ENCODE measurements around the gene LPIN1.

DNA sequence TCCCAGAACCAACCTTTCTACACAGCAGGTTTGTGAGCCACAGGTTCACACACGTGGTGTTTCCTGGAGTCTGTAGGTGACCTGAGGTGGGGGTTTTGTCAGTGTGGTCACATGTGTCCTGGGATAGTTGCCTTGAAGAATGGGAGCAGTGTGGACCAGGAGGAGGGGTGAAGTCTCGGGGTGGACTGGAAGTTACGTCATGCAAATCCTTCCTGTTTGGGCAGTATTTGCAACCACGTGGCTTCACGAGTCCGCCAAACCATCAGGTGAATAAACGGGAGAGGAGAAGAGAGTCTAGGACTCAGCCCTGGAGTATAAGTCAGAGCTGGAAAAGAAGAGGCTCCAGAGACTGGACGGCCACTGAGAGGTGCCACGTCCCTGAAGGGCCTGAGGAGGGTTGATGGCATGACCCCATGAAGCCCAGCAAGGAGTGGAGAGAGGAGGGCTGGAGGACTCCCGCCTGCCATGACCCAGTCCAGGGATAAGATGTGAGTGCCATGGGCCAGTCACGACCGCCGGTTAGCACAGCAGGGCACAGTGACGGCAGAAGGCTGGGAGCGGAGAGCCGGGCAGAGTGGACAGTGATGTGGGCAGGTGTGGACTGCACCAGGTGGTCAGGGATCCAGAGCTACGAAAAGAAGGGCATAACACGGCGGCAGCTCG is 16.5 kb downstream of the LPIN1 start:
- TF ChIP-seq, protein P1, sequence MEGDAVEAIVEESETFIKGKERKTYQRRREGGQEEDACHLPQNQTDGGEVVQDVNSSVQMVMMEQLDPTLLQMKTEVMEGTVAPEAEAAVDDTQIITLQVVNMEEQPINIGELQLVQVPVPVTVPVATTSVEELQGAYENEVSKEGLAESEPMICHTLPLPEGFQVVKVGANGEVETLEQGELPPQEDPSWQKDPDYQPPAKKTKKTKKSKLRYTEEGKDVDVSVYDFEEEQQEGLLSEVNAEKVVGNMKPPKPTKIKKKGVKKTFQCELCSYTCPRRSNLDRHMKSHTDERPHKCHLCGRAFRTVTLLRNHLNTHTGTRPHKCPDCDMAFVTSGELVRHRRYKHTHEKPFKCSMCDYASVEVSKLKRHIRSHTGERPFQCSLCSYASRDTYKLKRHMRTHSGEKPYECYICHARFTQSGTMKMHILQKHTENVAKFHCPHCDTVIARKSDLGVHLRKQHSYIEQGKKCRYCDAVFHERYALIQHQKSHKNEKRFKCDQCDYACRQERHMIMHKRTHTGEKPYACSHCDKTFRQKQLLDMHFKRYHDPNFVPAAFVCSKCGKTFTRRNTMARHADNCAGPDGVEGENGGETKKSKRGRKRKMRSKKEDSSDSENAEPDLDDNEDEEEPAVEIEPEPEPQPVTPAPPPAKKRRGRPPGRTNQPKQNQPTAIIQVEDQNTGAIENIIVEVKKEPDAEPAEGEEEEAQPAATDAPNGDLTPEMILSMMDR (conservative IDR thresholded peaks at IDR 0.05; ENCODE audit: low read depth, low read length): no peak
- TF ChIP-seq EZH2 (IDR thresholded peaks at IDR 0.05; ENCODE audit: borderline replicate concordance, low read depth, low read length, poor library complexity, severe bottlenecking): no peak
